ENCODE data around the gene CD96.

GRCh38 chr3:111506435-111506834 lies 35.6 kb upstream of the CD96 start:
- TF ChIP-seq CTCF (conservative IDR thresholded peaks at IDR 0.05 in 1 of 2, IDR thresholded peaks at IDR 0.05 in 1 of 2; ENCODE audit: extremely low read depth in 1 of 2, insufficient read depth in 1 of 2, low read depth in 1 of 2, low read length in 2 of 2) (no peak), EZH2 (IDR thresholded peaks at IDR 0.05; ENCODE audit: borderline replicate concordance, low read length) (no peak)
